ENCODE measurements around the gene RUFY1. TPM values are rescaled to one million over a fixed set of nuclear protein-coding genes. Genes with fewer than 3 reads are reported as not detected.
A peak's percentile ranks its signal among the peaks of the same experiment; 100 is the strongest.

RUFY1 gene
- total RNA-seq, 1 experiment from 2014 or later, result 34.0 TPM

- DNase-seq (ENCODE audit: low spot score) (peak; percentile 75), ATAC-seq (peak; percentile 4)
- Mint-ChIP-seq H3K27ac (peak overlapping the region; percentile 99), H3K4me1 (peaks cover 26% of the 10 kb centered on the region), H3K4me3 (peak overlapping the region; percentile 97), H3K9me3 (no peaks in the 10 kb centered on the region), H3K36me3 (peaks cover 29% of the 10 kb centered on the region), H3K27me3 (ENCODE audit: low read depth) (no peaks in the 10 kb centered on the region)
- TF ChIP-seq USF1 (CRISPR knock-in tag; IDR thresholded peaks at IDR 0.05) (no peak), ZNF671 (CRISPR knock-in tag; IDR thresholded peaks at IDR 0.05) (0 out of 2 replicates have a peak, but pooled peaks have one; percentile 55), ZNF317 (CRISPR knock-in tag; IDR thresholded peaks at IDR 0.05; ENCODE audit: borderline replicate concordance, low read depth) (0 out of 2 replicates have a peak, but pooled peaks have one; percentile 45), CREM (CRISPR knock-in tag; IDR thresholded peaks at IDR 0.05) (0 out of 2 replicates have a peak, but pooled peaks have one; percentile 41)
- ChIA-PET CTCF (interaction anchor here (1.2 to 2.1 kb wide), 4 partner anchors 8 to 215 kb away, joined by 6 to 11 read pairs (median 8); partner anchors contain the start of genes HNRNPH1 and RUFY1), POLR2A (interaction anchor here (1.0 to 2.0 kb wide), 9 partner anchors 7 to 65 kb away, joined by 3 to 30 read pairs (median 4); partner anchors contain the start of genes HNRNPH1 and RUFY1)
These were observed 8.6 kb downstream of the RUFY1 start for GRCh38 chr5:179558932-179559283.

- POLR2A ChIA-PET, result interaction anchor here (0.5 to 2.0 kb wide), 12 partner anchors 8 to 297 kb away, joined by 3 to 30 read pairs (median 4); partner anchors contain the start of genes HNRNPH1 and RUFY1
- peak; percentile 98 for ATAC-seq
- Mint-ChIP-seq H3K4me1 (peaks cover 25% of the 10 kb centered on the region), H3K36me3 (peaks cover 32% of the 10 kb centered on the region), H3K9me3 (no peaks in the 10 kb centered on the region), H3K27ac (peak overlapping the region; percentile 99), H3K27me3 (ENCODE audit: low read depth) (no peaks in the 10 kb centered on the region), H3K4me3 (peak overlapping the region; percentile 97)
- peak; percentile 98 for DNase-seq (ENCODE audit: low spot score)
- CTCF ChIA-PET, result interaction anchor here (0.7 to 2.1 kb wide), 6 partner anchors 9 to 216 kb away, joined by 3 to 11 read pairs (median 6); partner anchors contain the start of genes HNRNPH1 and RUFY1
- TF ChIP-seq FOXP1 (CRISPR knock-in tag; IDR thresholded peaks at IDR 0.05; ENCODE audit: borderline replicate concordance), result peak; percentile 67; the same call in 1 of the 2 replicates
- no peak for TF ChIP-seq FOXJ3 (CRISPR knock-in tag; IDR thresholded peaks at IDR 0.05; ENCODE audit: borderline replicate concordance)
- peak; percentile 82 for TF ChIP-seq MAX (CRISPR knock-in tag; IDR thresholded peaks at IDR 0.05)
- TF ChIP-seq RORB (CRISPR knock-in tag; IDR thresholded peaks at IDR 0.05), result no peak
- TF ChIP-seq NFYB (CRISPR knock-in tag; conservative IDR thresholded peaks at IDR 0.05; ENCODE audit: low read depth), result peak; percentile 84
- TF ChIP-seq CTCF (IDR thresholded peaks at IDR 0.05), result no peak
- TF ChIP-seq GTF2I (CRISPR knock-in tag; conservative IDR thresholded peaks at IDR 0.05), result no peak
- no peak for TF ChIP-seq ATF3 (CRISPR knock-in tag; conservative IDR thresholded peaks at IDR 0.05)
- 0 out of 2 replicates have a peak, but pooled peaks have one; percentile 9 for TF ChIP-seq FOXK1 (CRISPR knock-in tag; IDR thresholded peaks at IDR 0.05)
- peak; percentile 15; the same call in 1 of the 2 replicates for TF ChIP-seq USF2 (CRISPR knock-in tag; IDR thresholded peaks at IDR 0.05)
- TF ChIP-seq CBFB (CRISPR knock-in tag; IDR thresholded peaks at IDR 0.05; ENCODE audit: low read depth), result peak; percentile 71; the same call in 1 of the 2 replicates
- no peak for TF ChIP-seq E2F1 (CRISPR knock-in tag; IDR thresholded peaks at IDR 0.05)
- TF ChIP-seq SMAD3 (CRISPR knock-in tag; IDR thresholded peaks at IDR 0.05; ENCODE audit: borderline replicate concordance), result 0 out of 2 replicates have a peak, but pooled peaks have one; percentile 18
- TF ChIP-seq ETV6 (CRISPR knock-in tag; IDR thresholded peaks at IDR 0.05), result 0 out of 2 replicates have a peak, but pooled peaks have one; percentile 25
- TF ChIP-seq USF1 (CRISPR knock-in tag; IDR thresholded peaks at IDR 0.05), result 0 out of 2 replicates have a peak, but pooled peaks have one; percentile 19
- TF ChIP-seq E2F5 (CRISPR knock-in tag; IDR thresholded peaks at IDR 0.05), result 0 out of 2 replicates have a peak, but pooled peaks have one; percentile 43
- TF ChIP-seq ZNF671 (CRISPR knock-in tag; IDR thresholded peaks at IDR 0.05), result no peak
- TF ChIP-seq NFATC4 (CRISPR knock-in tag; IDR thresholded peaks at IDR 0.05), result no peak
- 0 out of 2 replicates have a peak, but pooled peaks have one; percentile 15 for TF ChIP-seq ZNF416 (CRISPR knock-in tag; IDR thresholded peaks at IDR 0.05)
These were observed 9.2 kb downstream of the RUFY1 start for GRCh38 chr5:179559284-179560252.
